Stomach (tissue), 4 donors: ENCODE measurements around the gene CRIM1.

Experiments used
- EP300 ChIP-seq: sonication (generic); formaldehyde crosslinking; IDR thresholded peaks from one replicate; pipeline ENCODE4 v1.6.1; 2017; ENCODE audit warnings: antibody characterized with exemption
- POLR2A ChIP-seq, 4 donors: fragments of 450-650 bp; IDR thresholded peaks; one replicate each; pipeline ENCODE4 v1.6.1; 2016; ENCODE audit warnings: antibody characterized with exemption in 4 of 4, control low read depth in 2 of 4, mild to moderate bottlenecking in 1 of 4, moderate library complexity in 1 of 4
- POLR2AphosphoS5 ChIP-seq, 3 donors: sonication (generic); formaldehyde crosslinking; IDR thresholded peaks; one replicate each; pipeline ENCODE4 v1.6.1; 2016; ENCODE audit warnings: antibody characterized with exemption in 3 of 3
- TF ChIP-seq, protein P1 (sequence below), 7 experiments: fragments of 450-650 bp in 4 of 7; fragments of 200-600 bp in 3 of 7; sonication (generic) in 3 of 7; IDR thresholded peaks; one replicate each; pipeline ENCODE4 v1.5.1; 2016 to 2019; ENCODE audit warnings: antibody characterized with exemption in 7 of 7, control low read depth in 2 of 7, mild to moderate bottlenecking in 1 of 7

DNA sequence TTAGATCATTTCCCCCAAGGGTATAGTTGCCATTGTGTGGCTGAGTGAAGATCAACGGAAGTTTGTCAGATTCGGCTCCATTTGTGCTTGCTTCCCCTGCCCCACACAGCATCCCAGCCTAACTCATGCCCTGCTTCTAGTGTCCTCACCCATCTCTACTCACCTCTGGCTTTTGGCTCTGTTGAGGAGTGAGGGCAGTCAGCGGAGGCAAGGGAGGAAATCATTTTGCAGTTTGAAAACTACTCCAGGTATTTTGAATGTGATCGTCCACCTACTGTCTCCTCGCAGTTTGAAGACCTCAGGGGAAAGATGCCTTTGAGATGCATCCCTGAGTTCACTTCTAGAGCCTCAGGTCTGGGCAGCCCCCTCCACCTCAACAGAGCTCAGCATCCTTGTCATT, 126.1 kb downstream of the CRIM1 start:
- TF ChIP-seq, protein P1, sequence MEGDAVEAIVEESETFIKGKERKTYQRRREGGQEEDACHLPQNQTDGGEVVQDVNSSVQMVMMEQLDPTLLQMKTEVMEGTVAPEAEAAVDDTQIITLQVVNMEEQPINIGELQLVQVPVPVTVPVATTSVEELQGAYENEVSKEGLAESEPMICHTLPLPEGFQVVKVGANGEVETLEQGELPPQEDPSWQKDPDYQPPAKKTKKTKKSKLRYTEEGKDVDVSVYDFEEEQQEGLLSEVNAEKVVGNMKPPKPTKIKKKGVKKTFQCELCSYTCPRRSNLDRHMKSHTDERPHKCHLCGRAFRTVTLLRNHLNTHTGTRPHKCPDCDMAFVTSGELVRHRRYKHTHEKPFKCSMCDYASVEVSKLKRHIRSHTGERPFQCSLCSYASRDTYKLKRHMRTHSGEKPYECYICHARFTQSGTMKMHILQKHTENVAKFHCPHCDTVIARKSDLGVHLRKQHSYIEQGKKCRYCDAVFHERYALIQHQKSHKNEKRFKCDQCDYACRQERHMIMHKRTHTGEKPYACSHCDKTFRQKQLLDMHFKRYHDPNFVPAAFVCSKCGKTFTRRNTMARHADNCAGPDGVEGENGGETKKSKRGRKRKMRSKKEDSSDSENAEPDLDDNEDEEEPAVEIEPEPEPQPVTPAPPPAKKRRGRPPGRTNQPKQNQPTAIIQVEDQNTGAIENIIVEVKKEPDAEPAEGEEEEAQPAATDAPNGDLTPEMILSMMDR (IDR thresholded peaks at IDR 0.05), result no peak
- TF ChIP-seq POLR2A (IDR thresholded peaks at IDR 0.05) (no peak), EP300 (no peak), POLR2AphosphoS5 (IDR thresholded peaks at IDR 0.05) (no peak)
